GM21529 (cell line): ENCODE measurements around the gene BANF1.
"Not testable (repeated sequence)": the region's sequence is repeated elsewhere in the genome, so short reads cannot be mapped to it uniquely, and the experiment has no call there.

Experiments
- ATAC-seq: cut with Tn5 transposase; IDR thresholded peaks from one replicate; pipeline ENCODE4 v1.9.1; 2021; ENCODE audit not compliant: unreplicated experiment

Gene BANF1

GRCh38 chr11:66010036-66010435 is 7.7 kb downstream of the BANF1 start:
- not testable (repeated sequence) for ATAC-seq

DNA sequence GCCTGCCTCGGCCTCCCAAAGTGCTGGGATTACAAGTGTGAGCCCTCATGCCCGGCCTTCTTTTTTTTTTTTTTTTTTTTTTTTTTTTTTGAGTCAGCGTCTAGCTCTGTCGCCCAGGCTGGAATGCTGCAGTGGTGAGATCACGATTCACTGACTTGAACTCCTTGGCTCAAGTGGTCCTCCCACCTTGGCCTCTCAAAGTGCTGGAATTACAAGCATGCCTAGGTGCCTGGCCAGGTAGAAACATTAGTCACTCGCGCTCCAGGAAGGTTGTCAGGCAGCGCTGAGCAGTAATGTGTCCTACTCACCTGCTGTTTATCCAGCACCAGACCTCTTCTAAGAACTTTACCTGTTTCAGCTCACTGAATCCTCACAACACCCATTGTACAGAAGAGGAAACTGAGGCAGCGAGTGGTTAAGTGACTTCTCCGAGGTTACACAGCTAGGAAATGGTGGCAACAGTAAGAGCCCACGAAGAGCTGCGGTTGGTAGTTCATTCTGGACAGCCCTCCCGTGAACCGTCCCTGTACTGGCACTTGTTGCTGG is 9.0 kb downstream of the BANF1 start:
- no peak for ATAC-seq

DNA sequence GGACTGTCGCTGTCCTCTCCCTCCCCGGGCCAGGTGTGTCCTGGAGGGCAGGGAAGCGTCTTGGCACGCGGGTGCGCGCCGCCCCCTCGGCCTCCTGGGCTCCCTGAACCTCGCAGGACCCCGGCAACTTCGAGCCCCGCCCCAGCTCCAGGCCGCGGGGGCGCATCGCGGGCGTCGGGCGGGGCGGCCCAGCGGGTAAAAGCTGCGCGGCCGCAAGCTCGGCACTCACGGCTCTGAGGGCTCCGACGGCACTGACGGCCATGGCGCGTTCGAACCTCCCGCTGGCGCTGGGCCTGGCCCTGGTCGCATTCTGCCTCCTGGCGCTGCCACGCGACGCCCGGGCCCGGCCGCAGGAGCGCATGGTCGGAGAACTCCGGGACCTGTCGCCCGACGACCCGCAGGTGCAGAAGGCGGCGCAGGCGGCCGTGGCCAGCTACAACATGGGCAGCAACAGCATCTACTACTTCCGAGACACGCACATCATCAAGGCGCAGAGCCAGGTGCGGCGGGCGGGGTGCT is 9.5 kb downstream of the BANF1 start, which contains the start of gene CST6:
Gene CST6 (plus strand): TSS at position 224 of the 519 bp plus-strand sequence. CDS start 37 bp downstream, at position 261.
- no peak for ATAC-seq

DNA sequence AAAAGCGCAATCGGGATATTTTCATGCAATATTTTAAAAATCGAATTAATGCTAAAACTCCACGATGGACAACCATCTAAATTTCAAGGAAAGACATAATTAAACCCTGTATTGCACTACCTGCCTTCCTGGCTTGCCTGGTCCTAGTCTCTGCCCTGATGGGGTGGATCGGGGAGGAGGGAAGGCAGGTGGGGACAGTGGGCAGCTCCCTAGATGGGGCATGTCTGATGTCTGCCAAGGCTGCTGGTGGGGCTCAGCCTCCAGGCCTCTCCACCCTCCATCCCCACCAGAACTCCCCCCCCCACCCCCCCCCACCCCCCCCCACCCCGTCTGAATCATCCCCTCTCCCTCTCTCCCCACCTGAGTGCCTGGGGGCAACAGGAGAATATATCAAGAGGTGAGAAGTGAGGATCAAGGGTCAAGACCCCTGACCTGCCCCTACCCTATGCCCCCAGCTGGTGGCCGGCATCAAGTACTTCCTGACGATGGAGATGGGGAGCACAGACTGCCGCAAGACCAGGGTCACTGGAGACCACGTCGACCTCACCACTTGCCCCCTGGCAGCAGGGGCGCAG is 10.2 kb downstream of the BANF1 start:
- no peak for ATAC-seq

GRCh38 chr11:66012946-66013761 is 10.9 kb downstream of the BANF1 start:
- ATAC-seq: no peak

DNA sequence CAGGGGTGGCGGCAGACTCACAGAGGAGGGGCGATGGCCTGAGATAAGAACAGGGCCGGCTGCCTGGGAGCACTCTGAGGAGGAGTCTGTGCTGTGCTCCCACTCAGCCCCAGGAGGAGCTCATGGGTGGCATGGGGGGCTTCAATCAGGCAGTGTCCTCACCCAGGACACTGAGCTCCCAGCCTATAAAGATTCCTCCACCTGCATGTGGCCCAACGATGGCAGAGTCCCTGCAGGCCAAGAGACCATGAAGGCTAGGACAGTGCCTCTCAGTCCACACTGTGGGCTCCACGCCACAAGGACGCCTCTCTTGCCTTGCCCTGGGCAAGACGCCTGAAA is 11.4 kb downstream of the BANF1 start:
- no peak for ATAC-seq

DNA sequence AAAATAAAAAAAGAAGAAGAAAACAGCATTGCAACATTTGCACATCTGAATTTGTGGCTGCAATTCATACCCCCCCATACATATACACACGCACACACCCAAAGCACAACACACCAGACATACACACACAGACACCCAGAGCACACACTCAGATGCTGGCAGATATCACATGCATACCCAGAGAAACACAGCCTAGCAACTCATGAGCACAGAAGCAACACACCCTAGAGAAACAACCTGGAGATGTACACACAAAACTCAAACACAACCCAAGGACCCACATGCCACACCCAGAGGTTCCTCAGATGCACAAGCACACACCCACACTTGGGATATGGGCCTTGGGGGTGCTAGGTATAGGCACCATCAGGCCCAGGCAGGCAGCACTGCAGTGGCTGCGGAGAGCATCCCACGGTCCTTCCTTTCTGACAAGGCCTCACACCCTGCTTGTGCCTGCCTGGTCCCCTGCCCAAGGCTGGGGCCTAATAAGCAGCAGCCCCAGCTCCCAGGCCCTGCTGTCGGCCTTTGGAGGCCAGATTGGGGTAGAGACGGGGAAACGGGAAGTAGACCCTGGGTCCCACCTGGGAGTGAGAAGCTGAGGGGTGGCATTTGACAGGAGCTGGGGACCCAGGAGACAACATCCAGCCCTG is 12.6 kb downstream of the BANF1 start:
- ATAC-seq: no peak

DNA sequence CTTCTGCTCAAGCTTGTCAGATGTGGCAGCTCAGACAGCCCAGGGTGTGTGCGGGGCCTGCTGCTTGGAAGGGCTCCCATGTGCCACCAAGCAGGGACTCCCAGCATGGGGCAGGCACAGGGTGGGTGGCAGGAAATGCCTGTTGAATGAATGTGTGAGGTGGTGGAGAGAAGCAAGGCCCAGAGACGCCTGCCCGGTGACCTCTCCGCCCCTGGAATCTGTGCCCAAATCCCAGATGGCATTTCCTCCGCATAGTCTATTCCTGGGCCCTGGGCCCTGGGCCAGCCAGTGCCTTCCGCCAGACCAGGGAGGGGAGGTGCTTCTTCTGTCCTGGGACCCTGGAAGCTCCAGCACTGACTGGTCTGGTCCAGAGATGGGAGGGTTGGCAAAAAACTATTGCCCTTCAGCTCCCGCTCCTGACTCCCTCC is 13.2 kb downstream of the BANF1 start:
- no peak for ATAC-seq

DNA sequence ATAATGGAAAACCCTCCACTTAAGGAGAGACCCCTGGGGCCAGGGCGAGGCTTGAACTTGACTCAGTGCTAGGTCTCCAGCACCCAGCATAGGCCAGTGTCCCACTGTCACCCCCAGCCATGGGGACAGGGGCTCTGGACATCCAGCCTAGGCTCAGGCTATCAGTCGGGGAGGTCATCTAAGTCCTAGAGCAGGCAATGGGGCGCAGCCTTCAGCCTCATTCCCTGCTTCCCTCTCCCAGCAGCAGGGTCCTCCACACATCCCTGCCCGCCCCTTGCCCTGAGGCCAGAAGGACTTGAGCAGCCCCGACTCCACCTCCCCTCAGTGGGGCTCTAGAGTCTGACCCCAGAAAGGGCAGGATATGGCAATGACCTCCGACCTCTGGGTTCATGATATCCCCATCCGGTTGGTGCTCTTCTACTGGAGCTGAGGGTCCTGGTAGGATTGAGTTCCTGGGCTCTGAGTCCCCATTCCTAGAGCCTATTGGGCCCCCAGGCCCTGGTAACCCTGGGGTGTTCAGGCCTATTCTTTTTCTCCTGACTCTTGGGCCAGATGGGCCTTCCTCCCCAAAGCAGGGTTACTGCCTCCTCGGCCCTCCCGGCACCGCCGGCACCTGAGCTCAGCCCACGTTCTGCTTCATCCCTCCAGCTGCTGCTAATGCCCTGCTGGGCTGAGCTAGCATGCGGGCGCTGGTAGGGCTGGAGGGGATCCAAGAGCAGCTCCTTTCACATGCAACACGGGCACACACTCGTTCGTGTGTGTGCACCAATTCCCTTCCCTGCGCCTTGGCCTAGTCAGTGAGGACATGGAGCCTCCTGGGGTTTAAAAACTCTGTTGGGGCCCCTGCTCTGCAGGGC is 13.9 kb downstream of the BANF1 start:
- no peak for ATAC-seq

- no peak for ATAC-seq
These were observed 14.5 kb downstream of the BANF1 start for GRCh38 chr11:66016793-66017177.

GRCh38 chr11:66017321-66017720 is 15.0 kb downstream of the BANF1 start:
- no peak for ATAC-seq

- no peak for ATAC-seq
These were observed 17.9 kb downstream of the BANF1 start for GRCh38 chr11:66020212-66020611.

- ATAC-seq: no peak
These were observed 18.5 kb downstream of the BANF1 start for GRCh38 chr11:66020618-66021357.

- ATAC-seq: no peak
These were observed 20.3 kb downstream of the BANF1 start for GRCh38 chr11:66022401-66023185.

GRCh38 chr11:66023186-66023440 is 20.8 kb downstream of the BANF1 start:
- not testable (repeated sequence) for ATAC-seq

GRCh38 chr11:66026017-66026529 is 23.8 kb downstream of the BANF1 start, which contains the start of gene CATSPER1:
CATSPER1 (minus strand) TSS chr11:66026479; CDS start chr11:66026379, 100 bp downstream.
- ATAC-seq: no peak

- no peak for ATAC-seq
These were observed 30.8 kb downstream of the BANF1 start for GRCh38 chr11:66032957-66033735.

GRCh38 chr11:66035653-66036333 is 33.5 kb downstream of the BANF1 start:
- no peak for ATAC-seq
